OCI-LY1 (cell line): ENCODE data around the gene AMPD3.

Source experiments
- H2AFZ ChIP-seq: fragments of 200-600 bp; sonication (generic), shearing (Covaris generic); 2 replicates; pipeline ENCODE4 v1.6.0; 2014; ENCODE audit warnings: antibody characterized with exemption, mild to moderate bottlenecking, low read length
- H3F3A ChIP-seq: fragments of 200-600 bp; sonication (generic), shearing (Covaris generic); 2 replicates; pipeline ENCODE4 v1.6.0; 2014; ENCODE audit warnings: mild to moderate bottlenecking, antibody characterized with exemption, low read length, moderate library complexity; ENCODE audit not compliant: insufficient read depth
- H3K27ac ChIP-seq: fragments of 200-600 bp; sonication (generic); 2 replicates; pipeline ENCODE4 v1.5.1; 2014; ENCODE audit warnings: low read length, mixed run types, mild to moderate bottlenecking, low read depth; ENCODE audit not compliant: poor library complexity, severe bottlenecking
- H3K27me3 ChIP-seq: fragments of 200-600 bp; sonication (generic); 2 replicates; pipeline ENCODE4 v1.6.0; 2014; ENCODE audit warnings: antibody characterized with exemption, mild to moderate bottlenecking, low read length, moderate library complexity; ENCODE audit not compliant: insufficient read depth
- H3K36me3 ChIP-seq: fragments of 200-600 bp; sonication (generic); 2 replicates; pipeline ENCODE4 v1.6.1; 2014; ENCODE audit warnings: mild to moderate bottlenecking, antibody characterized with exemption, low read length, moderate library complexity, mixed read lengths; ENCODE audit not compliant: insufficient read depth
- H3K4me1 ChIP-seq: fragments of 200-600 bp; sonication (generic); 2 replicates; pipeline ENCODE4 v1.5.1; 2014; ENCODE audit warnings: mild to moderate bottlenecking, low read length, moderate library complexity; ENCODE audit not compliant: insufficient read depth, severe bottlenecking
- H3K4me2 ChIP-seq: fragments of 200-600 bp; sonication (generic), shearing (Covaris generic); 2 replicates; pipeline ENCODE4 v1.6.1; 2014; ENCODE audit warnings: low read length
- H3K4me3 ChIP-seq: fragments of 200-600 bp; sonication (generic); 2 replicates; pipeline ENCODE4 v1.5.1; 2014; ENCODE audit warnings: low read length, low read depth, mild to moderate bottlenecking, mixed read lengths; ENCODE audit not compliant: poor library complexity, severe bottlenecking
- H3K79me2 ChIP-seq: fragments of 200-600 bp; shearing (Covaris generic); 2 replicates; pipeline ENCODE4 v1.6.1; 2016; ENCODE audit warnings: mixed run types, low read length, mixed read lengths; ENCODE audit not compliant: insufficient read depth
- H3K9ac ChIP-seq: fragments of 200-600 bp; sonication (generic), shearing (Covaris generic); 2 replicates; pipeline ENCODE4 v1.6.1; 2014; ENCODE audit warnings: mild to moderate bottlenecking, low read length, mixed read lengths
- H3K9me2 ChIP-seq: fragments of 200-600 bp; sonication (generic), shearing (Covaris generic); 2 replicates; pipeline ENCODE4 v1.6.1; 2014; ENCODE audit warnings: low read depth, mild to moderate bottlenecking, low read length, mixed read lengths
- H3K9me3 ChIP-seq: fragments of 200-600 bp; shearing (Covaris generic); 2 replicates; pipeline ENCODE4 v1.6.1; 2014; ENCODE audit warnings: low read length, mixed read lengths
- H4K20me1 ChIP-seq: fragments of 200-600 bp; sonication (generic), shearing (Covaris generic); 2 replicates; pipeline ENCODE4 v1.6.0; 2016; ENCODE audit warnings: mild to moderate bottlenecking, low read length; ENCODE audit not compliant: insufficient read depth
- EZH2 ChIP-seq: fragments of 200-600 bp; sonication (generic), shearing (Covaris generic); IDR thresholded peaks from 2 replicates; pipeline ENCODE4 v1.8.0; 2017; ENCODE audit warnings: borderline replicate concordance, mixed run types, mild to moderate bottlenecking, antibody characterized with exemption, low read length, moderate library complexity, mixed read lengths
- TF ChIP-seq, protein P1 (sequence below): fragments of 200-600 bp; sonication (generic), shearing (Covaris generic); IDR thresholded peaks from 2 replicates; pipeline ENCODE4 v1.5.1; 2017; ENCODE audit warnings: mild to moderate bottlenecking, antibody characterized with exemption, low read length, moderate library complexity, mixed read lengths

Gene AMPD3

DNA sequence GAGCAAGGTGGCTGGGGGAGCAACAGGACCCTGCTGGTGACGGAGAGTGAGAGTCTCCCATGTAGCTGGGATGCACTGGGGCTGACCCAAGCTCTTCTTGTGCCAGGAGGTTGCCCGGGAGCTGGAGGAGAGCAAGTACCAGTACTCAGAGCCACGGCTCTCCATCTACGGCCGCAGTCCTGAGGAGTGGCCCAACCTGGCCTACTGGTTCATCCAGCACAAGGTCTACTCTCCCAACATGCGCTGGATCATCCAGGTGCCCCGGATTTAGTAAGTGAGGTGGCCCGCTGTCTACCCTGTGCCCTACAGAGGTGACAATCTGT is 40.4 kb downstream of the AMPD3 start:
- H2AFZ ChIP-seq: no peak overlapping the region
- H3F3A ChIP-seq: no peaks in the 10 kb centered on the region
- no peaks in the 10 kb centered on the region for H3K4me1 ChIP-seq
- no peaks in the 10 kb centered on the region for H3K27me3 ChIP-seq
- no peak overlapping the region for H3K27ac ChIP-seq
- H3K9ac ChIP-seq: no peak overlapping the region
- H3K4me3 ChIP-seq: no peak overlapping the region
- TF ChIP-seq EZH2: no peak
- TF ChIP-seq, protein P1, sequence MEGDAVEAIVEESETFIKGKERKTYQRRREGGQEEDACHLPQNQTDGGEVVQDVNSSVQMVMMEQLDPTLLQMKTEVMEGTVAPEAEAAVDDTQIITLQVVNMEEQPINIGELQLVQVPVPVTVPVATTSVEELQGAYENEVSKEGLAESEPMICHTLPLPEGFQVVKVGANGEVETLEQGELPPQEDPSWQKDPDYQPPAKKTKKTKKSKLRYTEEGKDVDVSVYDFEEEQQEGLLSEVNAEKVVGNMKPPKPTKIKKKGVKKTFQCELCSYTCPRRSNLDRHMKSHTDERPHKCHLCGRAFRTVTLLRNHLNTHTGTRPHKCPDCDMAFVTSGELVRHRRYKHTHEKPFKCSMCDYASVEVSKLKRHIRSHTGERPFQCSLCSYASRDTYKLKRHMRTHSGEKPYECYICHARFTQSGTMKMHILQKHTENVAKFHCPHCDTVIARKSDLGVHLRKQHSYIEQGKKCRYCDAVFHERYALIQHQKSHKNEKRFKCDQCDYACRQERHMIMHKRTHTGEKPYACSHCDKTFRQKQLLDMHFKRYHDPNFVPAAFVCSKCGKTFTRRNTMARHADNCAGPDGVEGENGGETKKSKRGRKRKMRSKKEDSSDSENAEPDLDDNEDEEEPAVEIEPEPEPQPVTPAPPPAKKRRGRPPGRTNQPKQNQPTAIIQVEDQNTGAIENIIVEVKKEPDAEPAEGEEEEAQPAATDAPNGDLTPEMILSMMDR: no peak
- H3K9me2 ChIP-seq: no peaks in the 10 kb centered on the region
- no peaks in the 10 kb centered on the region for H4K20me1 ChIP-seq
- no peaks in the 10 kb centered on the region for H3K79me2 ChIP-seq
- H3K36me3 ChIP-seq: peaks cover 84% of the 10 kb centered on the region
- no peak overlapping the region for H3K4me2 ChIP-seq
- H3K9me3 ChIP-seq: no peaks in the 10 kb centered on the region

DNA sequence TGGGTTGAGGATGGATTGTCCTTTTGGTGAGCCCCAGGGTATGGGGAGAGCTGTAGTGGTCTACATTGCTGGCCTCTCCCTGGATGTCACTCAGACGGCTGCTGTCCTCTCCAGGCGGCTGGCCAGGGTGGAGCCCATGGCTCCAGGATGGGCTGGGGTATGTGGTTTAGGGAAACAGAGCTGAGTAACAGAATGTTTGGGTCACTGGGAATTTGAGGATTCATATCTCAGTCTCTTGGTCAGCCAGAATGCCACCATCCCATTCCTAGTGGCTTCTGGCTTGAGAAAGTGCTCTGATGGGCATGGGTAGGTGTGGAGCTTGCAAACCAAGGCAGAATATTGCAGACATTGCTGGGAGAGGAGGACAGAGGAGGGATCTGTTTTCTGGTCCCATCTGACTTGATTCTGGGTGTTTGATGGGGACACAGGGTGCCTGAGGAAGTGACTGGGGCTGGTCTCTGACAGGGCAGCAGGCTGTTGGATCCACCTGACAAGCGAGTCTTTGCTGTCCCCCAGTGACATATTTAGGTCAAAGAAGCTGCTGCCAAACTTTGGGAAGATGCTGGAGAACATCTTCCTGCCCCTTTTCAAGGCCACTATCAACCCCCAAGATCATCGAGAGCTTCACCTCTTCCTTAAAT is 41.4 kb downstream of the AMPD3 start:
- Histone ChIP-seq H3F3A (no peaks in the 10 kb centered on the region), H2AFZ (no peak overlapping the region), H3K4me2 (no peak overlapping the region), H3K79me2 (no peaks in the 10 kb centered on the region), H3K27ac (no peak overlapping the region), H3K4me1 (no peaks in the 10 kb centered on the region), H3K4me3 (no peak overlapping the region), H3K9me2 (no peaks in the 10 kb centered on the region), H3K27me3 (no peaks in the 10 kb centered on the region), H3K36me3 (peaks cover 84% of the 10 kb centered on the region), H4K20me1 (no peaks in the 10 kb centered on the region), H3K9ac (no peak overlapping the region), H3K9me3 (no peaks in the 10 kb centered on the region)
- TF ChIP-seq, protein P1: no peak
- TF ChIP-seq EZH2: no peak

DNA sequence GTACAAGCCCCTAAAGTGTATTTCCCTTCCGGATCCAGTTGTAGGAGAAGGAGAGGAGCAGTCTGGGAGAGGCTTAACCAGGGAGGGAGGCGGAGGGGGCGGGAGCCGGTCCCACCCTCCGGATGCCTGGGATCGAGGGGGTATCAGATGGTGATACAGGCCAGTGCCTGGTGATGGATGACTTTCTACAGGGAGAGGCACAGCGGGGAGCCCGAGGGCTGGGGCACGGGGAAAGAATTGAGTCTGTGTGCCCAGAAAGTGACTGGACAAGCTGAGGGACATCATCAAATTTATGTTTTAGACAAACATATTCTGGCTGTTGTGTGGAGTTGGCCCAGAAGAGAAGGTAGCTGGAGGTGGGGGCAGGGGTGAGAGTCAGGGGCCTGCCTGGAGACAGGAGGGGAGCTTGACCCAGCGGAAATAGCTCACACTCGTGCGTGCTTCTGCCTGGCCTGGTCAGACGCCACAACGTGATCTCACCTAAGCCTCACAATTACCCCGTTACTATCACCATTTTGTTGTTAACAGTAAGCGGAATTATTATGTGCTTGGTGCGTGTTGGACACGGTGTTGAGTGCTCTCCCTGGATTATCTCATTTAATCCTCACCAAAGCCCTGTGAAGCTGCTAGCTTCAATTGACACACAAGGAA is 42.4 kb downstream of the AMPD3 start:
- H3K9ac ChIP-seq: no peak overlapping the region
- H3K4me1 ChIP-seq: no peaks in the 10 kb centered on the region
- no peak overlapping the region for H3K4me3 ChIP-seq
- no peak overlapping the region for H2AFZ ChIP-seq
- TF ChIP-seq, protein P1: no peak
- TF ChIP-seq EZH2: no peak
- no peaks in the 10 kb centered on the region for H3K9me3 ChIP-seq
- H3K36me3 ChIP-seq: peaks cover 78% of the 10 kb centered on the region
- H3K4me2 ChIP-seq: no peak overlapping the region
- no peaks in the 10 kb centered on the region for H3K79me2 ChIP-seq
- no peaks in the 10 kb centered on the region for H3K9me2 ChIP-seq
- no peaks in the 10 kb centered on the region for H3F3A ChIP-seq
- H3K27me3 ChIP-seq: no peaks in the 10 kb centered on the region
- H4K20me1 ChIP-seq: no peaks in the 10 kb centered on the region
- H3K27ac ChIP-seq: no peak overlapping the region
